HG03095 (cell line): ENCODE results near the gene SRSF9.

Source experiments
- ATAC-seq: cut with Tn5 transposase; IDR thresholded peaks from one replicate; pipeline ENCODE4 v1.9.1; 2021; ENCODE audit warnings: moderate library complexity; ENCODE audit not compliant: unreplicated experiment

SRSF9 gene

DNA sequence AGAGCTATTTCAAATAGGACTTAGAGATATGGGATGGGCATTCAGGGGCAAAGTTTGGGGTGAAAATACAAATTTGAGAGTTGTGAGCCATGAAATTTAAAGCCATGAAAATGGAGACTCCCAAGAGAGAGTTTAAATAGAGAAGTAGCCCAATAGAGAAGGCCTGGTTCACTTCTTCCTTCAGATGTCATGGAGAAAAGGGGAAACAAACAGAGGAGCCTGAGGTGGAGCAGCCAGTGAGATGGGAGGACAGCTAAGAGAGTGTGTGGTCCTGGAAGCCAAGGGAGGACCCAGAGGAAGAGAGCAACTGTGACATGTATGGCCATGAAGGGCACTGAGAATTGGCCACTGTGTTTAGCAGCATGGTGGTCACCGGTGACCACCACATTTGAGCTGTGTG lies 14.1 kb upstream of the SRSF9 start:
- no peak for ATAC-seq

GRCh38 chr12:120481022-120481767 lies 11.6 kb upstream of the SRSF9 start:
- no peak for ATAC-seq

DNA sequence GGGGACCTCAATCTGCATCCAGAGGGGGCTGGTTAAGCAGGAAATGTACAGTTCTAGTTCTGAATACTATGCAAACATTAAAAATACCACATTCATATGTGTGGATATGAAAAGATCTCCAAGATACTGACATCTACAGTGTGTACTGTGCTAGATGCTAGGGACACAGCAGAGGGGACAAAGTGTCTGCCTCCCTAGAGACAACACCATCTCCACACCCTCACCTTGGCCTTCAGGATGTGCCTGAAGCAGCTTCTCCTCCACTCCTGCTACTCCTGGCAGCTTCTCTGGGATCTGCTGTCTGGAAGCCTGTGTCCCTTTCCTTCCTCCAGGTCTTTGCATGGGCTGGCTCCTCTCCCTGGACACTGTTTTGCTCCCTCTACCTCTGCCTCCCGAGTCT lies 10.7 kb upstream of the SRSF9 start:
- ATAC-seq: no peak

DNA sequence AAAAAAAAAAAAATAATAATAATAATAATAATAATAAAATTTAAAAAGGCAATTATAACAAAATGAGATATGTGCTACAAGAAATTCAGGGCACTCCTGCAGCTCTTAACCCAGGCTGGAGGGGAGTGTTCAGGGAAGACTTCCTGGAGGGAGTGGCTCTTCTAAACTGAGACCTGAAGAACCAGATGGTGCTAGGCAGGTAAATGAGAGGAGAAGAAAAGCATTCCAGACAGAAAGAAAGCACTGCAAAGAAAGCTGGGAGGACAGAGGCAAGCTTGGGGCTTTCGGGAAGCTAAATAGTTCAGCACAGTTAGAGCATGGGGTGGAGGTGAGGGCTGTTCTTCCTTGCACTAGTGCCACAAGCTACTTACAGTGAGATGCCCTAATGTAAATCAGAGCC lies 9.9 kb upstream of the SRSF9 start:
- ATAC-seq: no peak

- ATAC-seq: no peak
Measured at GRCh38 chr12:120475643-120476042, 6.1 kb upstream of the SRSF9 start.

DNA sequence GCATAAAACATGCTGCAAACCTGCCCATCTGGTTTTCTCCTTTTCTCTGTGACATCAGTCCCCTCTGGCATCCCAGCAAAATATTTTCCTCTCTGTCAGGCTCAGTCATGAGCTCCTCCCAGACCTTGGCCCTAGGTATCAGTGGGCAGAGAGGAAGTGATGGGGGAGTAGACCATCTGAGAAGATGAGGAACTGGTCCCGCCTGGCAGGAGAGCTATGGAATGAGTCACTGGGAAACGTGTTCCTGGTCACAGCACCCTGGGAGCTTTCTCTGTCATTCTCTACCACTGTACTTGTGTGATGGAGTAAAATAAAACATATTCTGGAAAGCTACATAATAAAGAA lies 5.0 kb upstream of the SRSF9 start:
- ATAC-seq: no peak

DNA sequence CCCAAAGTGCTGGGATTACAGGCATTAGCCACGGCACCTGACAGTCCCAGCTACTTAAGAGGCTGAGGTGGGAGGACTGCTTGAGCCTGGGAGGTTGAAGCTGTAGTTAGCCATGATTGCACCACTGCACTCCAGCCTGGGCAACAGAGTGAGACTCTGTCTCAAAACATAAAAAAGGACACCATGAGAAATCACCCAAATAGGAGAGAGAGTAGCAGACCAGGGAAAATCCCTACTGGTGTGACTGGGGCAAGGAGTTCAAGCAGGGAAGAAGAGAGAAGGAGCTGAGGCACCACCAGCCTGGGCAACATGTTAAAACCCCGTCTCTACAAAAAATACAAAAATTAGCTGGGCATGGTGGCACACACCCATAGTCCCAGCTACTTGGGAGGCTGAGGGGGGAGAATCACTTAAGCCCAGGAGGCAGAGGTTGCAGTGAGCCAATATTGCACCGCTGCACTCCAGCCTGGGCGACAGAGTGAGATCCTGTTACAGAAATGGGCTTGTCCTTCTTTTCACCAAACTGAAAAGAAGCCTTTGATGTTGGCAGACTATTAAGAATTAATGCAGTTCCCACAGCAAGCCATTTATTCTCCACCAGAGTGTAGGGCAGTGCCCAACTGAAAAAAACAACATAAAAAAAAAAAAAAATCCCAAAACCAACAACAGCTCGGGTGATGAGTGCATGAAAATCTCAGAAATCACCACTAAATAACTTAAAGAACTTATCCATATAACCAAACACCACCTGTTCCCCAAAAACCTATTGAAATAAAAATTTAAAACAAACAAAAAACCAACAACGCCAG lies 4.5 kb upstream of the SRSF9 start:
- ATAC-seq: no peak

DNA sequence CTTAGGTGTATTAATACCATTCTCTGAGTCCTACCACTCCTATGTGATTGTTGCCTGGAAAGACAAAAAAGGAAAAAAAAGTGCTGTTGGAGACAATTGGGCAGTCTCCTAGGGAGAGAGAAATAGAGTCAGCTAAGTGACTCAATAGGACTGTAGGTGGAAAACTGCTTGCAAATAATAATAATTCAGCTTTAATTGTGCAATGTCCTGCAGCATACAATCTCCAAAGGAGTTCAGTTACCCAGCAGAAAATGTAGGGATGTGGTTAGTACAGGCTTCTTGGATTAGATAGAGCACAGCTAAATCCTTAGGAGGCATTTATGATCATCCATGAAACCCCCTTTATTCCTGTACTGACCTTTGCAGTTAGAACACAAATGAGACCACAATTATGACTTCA lies 3.0 kb upstream of the SRSF9 start:
- ATAC-seq: no peak

DNA sequence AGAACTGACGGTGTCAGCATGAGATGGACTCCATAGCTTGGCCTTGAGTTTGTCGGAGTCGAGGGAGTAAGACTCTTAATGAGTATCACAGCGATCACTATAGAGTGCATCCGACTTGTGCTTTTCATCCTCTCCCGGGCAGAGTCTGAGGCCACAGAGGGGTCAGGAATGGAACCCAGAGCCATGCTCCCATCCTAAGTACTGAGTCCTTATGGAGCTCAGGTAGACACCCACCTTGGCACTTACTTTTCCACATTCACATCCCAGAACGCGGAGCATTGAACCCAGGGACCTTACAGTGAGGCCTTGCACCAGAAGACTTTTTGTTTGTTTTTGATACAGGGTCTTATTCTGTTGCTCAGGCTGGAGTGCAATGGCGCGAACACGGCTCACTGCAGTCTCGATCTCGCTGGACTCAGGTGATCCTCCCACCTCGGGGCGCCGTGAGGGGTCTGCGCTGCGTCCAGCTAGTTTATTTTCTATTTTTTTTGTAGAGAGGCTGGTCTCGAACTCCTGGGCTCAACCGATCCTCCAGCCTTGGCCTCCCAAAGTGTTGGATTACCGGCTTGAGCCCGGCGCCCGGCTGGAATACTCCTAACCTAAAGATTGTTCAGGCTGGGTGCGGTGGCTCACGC lies 719 bp upstream of the SRSF9 start:
- no peak for ATAC-seq

- ATAC-seq: no peak
Measured at GRCh38 chr12:120468821-120469449, 613 bp downstream of the SRSF9 start.

DNA sequence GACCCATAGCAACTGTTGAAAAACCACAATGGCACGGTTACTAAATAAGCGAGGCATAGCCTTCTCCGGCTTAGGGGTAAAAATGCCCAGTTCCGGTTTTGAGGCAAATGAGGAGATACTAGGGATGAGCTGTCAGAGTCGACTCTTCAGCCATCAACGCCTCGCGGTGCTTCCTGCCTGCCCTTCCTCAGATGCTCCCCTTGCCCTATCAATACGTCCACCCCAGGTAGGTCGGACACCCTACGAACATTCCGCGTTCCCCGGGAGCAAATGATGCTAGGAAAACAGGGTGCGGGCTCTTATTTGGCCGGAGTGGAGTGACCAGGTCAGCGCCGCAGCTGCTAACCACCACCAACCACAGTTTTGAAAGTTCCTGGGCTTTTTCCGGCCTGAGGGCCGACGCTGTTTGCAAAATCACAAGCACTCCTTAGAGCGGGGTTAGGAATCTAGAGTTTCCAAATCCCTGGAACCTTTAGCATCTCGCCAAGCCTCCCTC lies 1.2 kb downstream of the SRSF9 start:
- no peak for ATAC-seq

- no peak for ATAC-seq
Measured at GRCh38 chr12:120467439-120467838, 2.1 kb downstream of the SRSF9 start.

DNA sequence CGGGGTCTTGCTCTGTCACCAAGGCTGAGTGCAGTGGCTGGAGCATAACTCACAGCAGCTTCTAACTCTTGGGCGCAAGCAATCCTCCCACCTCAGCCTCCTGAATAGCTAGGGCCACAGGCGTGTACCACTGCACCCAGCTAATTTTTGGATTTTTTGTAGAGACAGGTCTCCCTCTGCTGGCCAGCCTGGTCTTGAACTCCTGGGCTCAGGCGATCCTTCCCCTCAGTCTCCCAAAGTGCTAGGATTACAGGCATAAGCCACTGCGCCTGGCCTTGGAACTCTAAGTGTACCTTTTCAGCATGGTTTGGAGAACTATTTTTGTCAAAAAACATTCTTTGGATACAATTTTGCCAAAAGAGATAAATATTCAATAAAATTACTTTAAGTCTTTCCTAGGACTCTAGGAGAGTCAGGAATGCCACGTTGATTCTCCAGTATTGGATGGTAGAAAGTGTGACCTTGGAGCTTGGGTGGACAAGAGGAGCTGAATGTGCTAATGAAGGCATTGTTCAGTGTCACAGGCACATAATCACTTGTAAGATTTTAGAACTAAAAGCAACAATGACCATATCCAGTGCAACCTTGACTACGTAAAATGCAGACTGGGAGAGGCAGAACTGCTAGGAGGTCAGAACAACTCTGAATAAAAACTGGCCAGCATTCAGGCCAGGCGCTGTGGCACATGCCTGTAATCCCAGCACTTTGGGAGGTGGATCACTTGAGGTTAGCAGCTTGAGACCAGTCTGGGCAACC lies 2.8 kb downstream of the SRSF9 start:
- ATAC-seq: no peak

GRCh38 chr12:120465756-120466155 lies 3.8 kb downstream of the SRSF9 start:
- ATAC-seq: no peak

DNA sequence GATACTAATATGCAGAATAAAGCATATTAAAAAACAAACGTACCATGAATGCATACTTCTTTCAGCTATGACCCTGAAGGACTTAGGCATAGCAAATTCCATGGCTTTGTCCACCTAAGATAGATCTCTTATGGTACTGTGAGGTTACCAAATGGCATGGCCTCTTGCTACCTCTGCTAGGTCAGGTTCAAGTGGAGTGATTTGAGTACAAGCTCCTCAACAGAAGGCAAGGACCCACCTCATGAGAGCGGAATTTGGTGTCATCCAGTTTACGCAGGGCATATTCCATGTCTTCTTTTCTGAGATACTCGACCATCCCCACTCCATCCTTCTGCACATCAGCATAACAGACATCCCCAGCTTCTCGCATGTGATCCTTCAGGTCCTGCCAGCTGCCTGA lies 5.8 kb downstream of the SRSF9 start:
- no peak for ATAC-seq

GRCh38 chr12:120462099-120462640 lies 7.4 kb downstream of the SRSF9 start:
- no peak for ATAC-seq

- no peak for ATAC-seq
Measured at GRCh38 chr12:120460157-120460556, 9.4 kb downstream of the SRSF9 start.

DNA sequence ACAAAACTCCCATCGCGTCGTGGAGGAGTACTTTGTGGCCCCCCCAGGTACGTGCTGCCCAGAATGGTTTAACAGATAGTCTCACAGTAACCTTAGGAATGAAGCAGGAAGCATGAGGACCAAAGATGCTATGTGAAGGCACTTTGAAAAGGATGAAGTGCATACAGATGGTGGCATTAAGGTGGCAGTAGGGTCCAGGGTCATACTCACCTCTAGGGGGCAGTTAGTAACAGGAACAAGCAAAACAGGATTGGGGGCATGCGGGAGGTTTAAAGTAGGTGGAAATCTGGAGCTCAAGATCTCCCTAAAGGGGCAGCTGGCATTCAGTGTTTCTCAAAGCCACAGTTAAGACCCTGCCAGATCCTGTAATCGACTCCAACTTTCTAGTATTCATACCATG lies 12.4 kb downstream of the SRSF9 start:
- ATAC-seq: no peak

- no peak for ATAC-seq
Measured at GRCh38 chr12:120455302-120455701, 14.2 kb downstream of the SRSF9 start.

DNA sequence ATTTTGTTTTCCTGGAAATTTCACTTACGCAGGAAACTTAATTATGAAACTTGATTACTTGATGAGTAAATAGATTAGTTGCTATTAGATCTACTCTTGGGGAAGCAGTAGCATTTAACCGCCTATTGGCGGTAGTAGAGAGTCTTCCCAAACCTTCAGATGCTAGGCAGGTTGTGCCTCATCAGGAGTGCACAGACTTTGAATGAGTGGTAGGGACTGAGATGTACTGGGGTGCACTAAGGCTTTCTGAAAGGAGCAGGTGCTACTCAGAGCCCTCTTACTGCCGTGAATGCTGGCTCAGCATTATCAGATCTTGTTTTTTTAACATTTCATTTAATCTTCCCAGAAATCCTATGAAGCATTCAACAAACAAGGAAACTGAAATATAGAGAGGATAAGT lies 15.6 kb downstream of the SRSF9 start:
- ATAC-seq: no peak
